GM23338 (cell line): Measurements from ENCODE around the gene KRTAP10-1. TPM values are rescaled to one million over a fixed set of nuclear protein-coding genes. Genes with fewer than 3 reads are reported as not detected.
"Not testable (repeated sequence)": the region's sequence is repeated elsewhere in the genome, so short reads cannot be mapped to it uniquely, and the experiment has no call there.

Source experiments
- ATAC-seq: fragments of 200-7000 bp; cut with Tn5 transposase; 3 replicates; pipeline ENCODE4 v1.9.1; 2020
- DNase-seq: peaks from one replicate; pipeline ENCODE4 v3.0.0-alpha.2; 2015; ENCODE audit warnings: low spot score
- H2AFZ ChIP-seq: fragments of 200-600 bp; sonication (generic); 2 replicates; pipeline ENCODE4 v1.8.0; 2016; ENCODE audit warnings: antibody characterized with exemption, mild to moderate bottlenecking, moderate library complexity
- H3F3A ChIP-seq: fragments of 200-600 bp; sonication (generic); replicated peaks from 2 replicates; pipeline ENCODE4 v1.8.0; 2017; ENCODE audit warnings: antibody characterized with exemption, mixed run types, low read depth
- H3K27ac ChIP-seq: fragments of 200-600 bp; sonication (generic); 2 replicates; pipeline ENCODE4 v1.6.1; 2016; ENCODE audit warnings: low read depth
- H3K27me3 ChIP-seq: fragments of 200-600 bp; sonication (generic); 2 replicates; pipeline ENCODE4 v1.8.0; 2016; ENCODE audit warnings: mild to moderate bottlenecking, mixed run types, moderate library complexity; ENCODE audit not compliant: insufficient read depth
- H3K36me3 ChIP-seq: fragments of 200-600 bp; sonication (generic); 2 replicates; pipeline ENCODE4 v1.8.0; 2016; ENCODE audit warnings: mild to moderate bottlenecking; ENCODE audit not compliant: insufficient read depth
- H3K4me1 ChIP-seq: fragments of 200-600 bp; sonication (generic); 2 replicates; pipeline ENCODE4 v1.8.0; 2016; ENCODE audit warnings: mild to moderate bottlenecking, moderate library complexity; ENCODE audit not compliant: insufficient read depth
- H3K4me2 ChIP-seq: fragments of 200-600 bp; sonication (generic); 2 replicates; pipeline ENCODE4 v1.7.1; 2017; ENCODE audit warnings: mixed run types
- H3K4me3 ChIP-seq: fragments of 200-600 bp; sonication (generic); 2 replicates; pipeline ENCODE4 v1.6.1; 2016; ENCODE audit warnings: mixed run types
- H3K79me2 ChIP-seq: fragments of 200-600 bp; sonication (generic); replicated peaks from 2 replicates; pipeline ENCODE4 v1.8.0; 2017; ENCODE audit warnings: mild to moderate bottlenecking; ENCODE audit not compliant: insufficient read depth
- H3K9me2 ChIP-seq: fragments of 200-600 bp; sonication (generic); 2 replicates; pipeline ENCODE4 v1.8.0; 2017; ENCODE audit not compliant: insufficient read depth
- H4K20me1 ChIP-seq: fragments of 200-600 bp; sonication (generic); replicated peaks from 2 replicates; pipeline ENCODE4 v1.8.0; 2017; ENCODE audit warnings: mild to moderate bottlenecking; ENCODE audit not compliant: insufficient read depth
- H3K27ac Mint-ChIP-seq: 2 replicates; pipeline ENCODE4 v1.8.0; 2020; ENCODE audit warnings: inconsistent platforms, mild to moderate bottlenecking, moderate library complexity, mixed read lengths
- H3K27me3 Mint-ChIP-seq: 3 replicates; pipeline ENCODE4 v1.8.0; 2022; ENCODE audit warnings: low read depth, mild to moderate bottlenecking, moderate library complexity, mixed read lengths, inconsistent platforms; ENCODE audit not compliant: insufficient read depth, poor library complexity
- H3K36me3 Mint-ChIP-seq: 3 replicates; pipeline ENCODE4 v1.8.0; 2021; ENCODE audit warnings: low read depth, mild to moderate bottlenecking, inconsistent platforms, moderate library complexity, mixed read lengths
- H3K4me1 Mint-ChIP-seq: 3 replicates; pipeline ENCODE4 v1.8.0; 2020; ENCODE audit warnings: mild to moderate bottlenecking, inconsistent platforms, mixed read lengths
- H3K4me3 Mint-ChIP-seq: 3 replicates; pipeline ENCODE4 v1.8.0; 2021; ENCODE audit warnings: moderate library complexity, mild to moderate bottlenecking, inconsistent platforms, mixed read lengths
- H3K9me3 Mint-ChIP-seq: 3 replicates; pipeline ENCODE4 v1.8.0; 2020; ENCODE audit warnings: moderate library complexity, mild to moderate bottlenecking, inconsistent platforms, mixed read lengths
- CREB1 ChIP-seq: fragments of 250-450 bp; sonication (Bioruptor Pico); IDR thresholded peaks from 2 replicates; pipeline ENCODE4 v1.5.0; 2020; ENCODE audit warnings: low read depth, mild to moderate bottlenecking, moderate library complexity
- CTCF ChIP-seq, 2 experiments: fragments of 200-600 bp in 1 of 2; sonication (generic) in 1 of 2; conservative IDR thresholded peaks; 2 replicates each; pipeline versions ENCODE4 v1.5.1 to v1.6.1; 2016 to 2017; ENCODE audit warnings: antibody characterized with exemption in 2 of 2, low read depth in 2 of 2, mild to moderate bottlenecking in 2 of 2, moderate library complexity in 1 of 2
- ETS1 ChIP-seq: IDR thresholded peaks from 2 replicates; pipeline ENCODE4 v1.6.1; 2016; ENCODE audit warnings: antibody characterized with exemption
- EZH2phosphoT487 ChIP-seq: fragments of 200-600 bp; sonication (generic); IDR thresholded peaks from one replicate; pipeline ENCODE4 v1.8.1; 2018; ENCODE audit warnings: antibody characterized with exemption; ENCODE audit not compliant: unreplicated experiment
- JUNB ChIP-seq: IDR thresholded peaks from one replicate; pipeline ENCODE4 v1.6.1; 2016; ENCODE audit warnings: antibody characterized with exemption; ENCODE audit not compliant: unreplicated experiment
- NANOG ChIP-seq: IDR thresholded peaks from 2 replicates; pipeline ENCODE4 v1.6.1; 2016; ENCODE audit warnings: antibody characterized with exemption, borderline replicate concordance
- POLR2AphosphoS5 ChIP-seq: IDR thresholded peaks from 2 replicates; pipeline ENCODE4 v1.6.1; 2016; ENCODE audit warnings: antibody characterized with exemption, low read depth
- REST ChIP-seq: IDR thresholded peaks from one replicate; pipeline ENCODE4 v1.6.1; 2018; ENCODE audit warnings: antibody characterized with exemption; ENCODE audit not compliant: unreplicated experiment
- STAT1 ChIP-seq: IDR thresholded peaks from one replicate; pipeline ENCODE4 v1.6.1; 2016; ENCODE audit warnings: antibody characterized with exemption; ENCODE audit not compliant: unreplicated experiment
- ZNF114 ChIP-seq: fragments of 250-450 bp; sonication (Bioruptor Pico); IDR thresholded peaks from 2 replicates; pipeline ENCODE4 v1.5.0; 2020; ENCODE audit warnings: mild to moderate bottlenecking, moderate library complexity
- ZNF331 ChIP-seq: fragments of 250-450 bp; sonication (Bioruptor Pico); IDR thresholded peaks from 2 replicates; pipeline ENCODE4 v1.5.0; 2020; ENCODE audit warnings: low read depth, mild to moderate bottlenecking, moderate library complexity
- polyA plus RNA-seq: library from polyadenylated mRNA; unstranded; fragments of >200 nt; fragmentation: Nextera tagmentation; extraction: Ambion mirVana; gene quantifications from 2 replicates; pipeline ENCODE4 v1.2.1, GENCODE V29; 2016
- total RNA-seq: library from RNA; depleted of rRNA; stranded (reverse); fragments of >200 nt; shearing (Covaris generic); gene quantifications from 2 replicates; pipeline ENCODE4 v1.2.3, GENCODE V29; 2014

KRTAP10-1 gene
- total and polyA plus RNA-seq, 2 experiments from 2014 or later = not detected

GRCh38 chr21:44503901-44504399 lies 36.0 kb downstream of the KRTAP10-1 start:
- Histone ChIP-seq H3K4me1 (no peaks in the 10 kb centered on the region), H4K20me1 (0 out of 2 replicates have a peak, but pooled peaks cover 5% of the 10 kb centered on the region), H3K27ac (no peak overlapping the region), H3K9me2 (no peaks in the 10 kb centered on the region), H3K4me3 (no peak overlapping the region), H3K79me2 (no peaks in the 10 kb centered on the region), H3K4me2 (no peak overlapping the region), H3F3A (no peaks in the 10 kb centered on the region), H3K36me3 (no peaks in the 10 kb centered on the region), H3K27me3 (no peaks in the 10 kb centered on the region), H2AFZ (no peak overlapping the region)
- H3K4me3 Mint-ChIP-seq = no peak overlapping the region
- DNase-seq = no peak
- H3K27ac Mint-ChIP-seq = no peak overlapping the region
- no peak for TF ChIP-seq ZNF331 (CRISPR knock-in tag)
- no peak for TF ChIP-seq REST
- TF ChIP-seq NANOG = no peak
- TF ChIP-seq EZH2phosphoT487 = no peak
- no peak for TF ChIP-seq CTCF (conservative IDR thresholded peaks at IDR 0.05; ENCODE audit: low read depth in 2 of 2)
- no peak for TF ChIP-seq CREB1
- no peak for TF ChIP-seq ZNF114 (CRISPR knock-in tag)
- no peak for TF ChIP-seq JUNB
- TF ChIP-seq ETS1 = no peak
- TF ChIP-seq POLR2AphosphoS5 = no peak
- TF ChIP-seq STAT1 = no peak
- no peaks in the 10 kb centered on the region; the same call in 2 of the 3 replicates for H3K4me1 Mint-ChIP-seq
- H3K27me3 Mint-ChIP-seq = peaks cover 6% of the 10 kb centered on the region
- H3K9me3 Mint-ChIP-seq = no peaks in the 10 kb centered on the region
- ATAC-seq = no peak
- no peaks in the 10 kb centered on the region for H3K36me3 Mint-ChIP-seq

- H3K4me3 Mint-ChIP-seq, H3K27me3 ChIP-seq, H3F3A ChIP-seq, H3K4me1 ChIP-seq, ATAC-seq, H3K4me2 ChIP-seq, H3K9me2 ChIP-seq, H3K9me3 Mint-ChIP-seq, H2AFZ ChIP-seq, H3K27me3 Mint-ChIP-seq, H4K20me1 ChIP-seq, H3K36me3 Mint-ChIP-seq, DNase-seq, H3K79me2 ChIP-seq, H3K4me1 Mint-ChIP-seq, H3K36me3 ChIP-seq, H3K4me3 ChIP-seq, H3K27ac Mint-ChIP-seq, H3K27ac ChIP-seq: not testable (repeated sequence)
Observed at GRCh38 chr21:44503006-44503889, 36.7 kb downstream of the KRTAP10-1 start.
